Gastrocnemius medialis (tissue), 4 donors: ENCODE measurements around the gene UBFD1. TPM values are rescaled to one million over a fixed set of nuclear protein-coding genes. Genes with fewer than 3 reads are reported as not detected.

Experiments
- ATAC-seq, 2 donors: fragments of 150-250 bp; one replicate each; pipeline ENCODE4 v1.9.1; 2016
- DNase-seq, 2 donors: peaks; one replicate each; pipeline ENCODE4 v3.0.0-alpha.2; 2019
- H3K27ac ChIP-seq, 4 donors: fragments of 200-600 bp; sonication (generic); 1 replicate in 1 of 4; 2 replicates in 3 of 4; pipeline ENCODE4 v1.5.1; 2016 to 2018; ENCODE audit warnings: mild to moderate bottlenecking in 2 of 4, moderate library complexity in 1 of 4
- H3K27me3 ChIP-seq, 3 donors: fragments of 200-600 bp; sonication (generic) in 2 of 3; 1 replicate in 1 of 3; 2 replicates in 2 of 3; pipeline versions ENCODE4 v1.5.1 to v1.6.0; 2016 to 2019; ENCODE audit warnings: mild to moderate bottlenecking in 1 of 3, moderate library complexity in 1 of 3
- H3K36me3 ChIP-seq, 2 donors: fragments of 200-600 bp; sonication (generic) in 1 of 2; one replicate each; pipeline ENCODE4 v1.5.1; 2017 to 2018
- H3K4me1 ChIP-seq, 2 donors: fragments of 200-600 bp; sonication (generic) in 1 of 2; one replicate each; pipeline ENCODE4 v1.5.1; 2016 to 2017; ENCODE audit warnings: mild to moderate bottlenecking in 2 of 2
- H3K4me3 ChIP-seq, 4 donors: fragments of 200-600 bp; sonication (generic) in 3 of 4; 1 replicate in 1 of 4; 2 replicates in 3 of 4; pipeline ENCODE4 v1.5.1; 2016 to 2019; ENCODE audit warnings: mild to moderate bottlenecking in 2 of 4
- H3K9me3 ChIP-seq, 3 donors: fragments of 200-600 bp; sonication (generic) in 2 of 3; 1 replicate in 1 of 3; 2 replicates in 2 of 3; pipeline ENCODE4 v1.5.1; 2016 to 2019
- CTCF ChIP-seq, 5 experiments: fragments of 450-650 bp in 3 of 5; fragments of 200-600 bp in 2 of 5; sonication (generic) in 2 of 5; IDR thresholded peaks in 4 of 5; conservative IDR thresholded peaks in 1 of 5; 1 replicate in 4 of 5; 2 replicates in 1 of 5; pipeline ENCODE4 v1.5.1; 2016 to 2019; ENCODE audit warnings: antibody characterized with exemption in 5 of 5, mild to moderate bottlenecking in 3 of 5, moderate library complexity in 3 of 5
- POLR2A ChIP-seq, 2 donors: fragments of 450-650 bp; IDR thresholded peaks; one replicate each; pipeline ENCODE4 v1.6.1; 2017; ENCODE audit warnings: antibody characterized with exemption in 2 of 2, mild to moderate bottlenecking in 2 of 2, moderate library complexity in 2 of 2
- in situ Hi-C, 4 donors: fragments of 200-750 bp; cut with MboI; loops; one replicate each; pipeline versions ENCODE4 v1.15.0 to v1.8.0; 2017; ENCODE audit warnings: low sequenced_read_pairs in 4 of 4
- intact Hi-C: fragments of 100-400 bp; cut with DNase I; formaldehyde crosslinking; loops from one replicate; pipeline ENCODE4 v1.15.1; 2023; ENCODE audit warnings: low total_unique reads
- total RNA-seq, 4 donors: library from RNA; depleted of rRNA; stranded (reverse); fragments of >200 nt; gene quantifications; one replicate each; pipeline versions ENCODE4 v1.1.0 to v1.2.3, GENCODE V29; 2016

Gene UBFD1
- total RNA-seq, 4 donors from 2014 or later = 133 to 367 (median 317) TPM

- no peaks in the 10 kb centered on the region for H3K4me1 ChIP-seq
- intact Hi-C loops = no loop called here
- peak in 1 of 2 donors; percentile 50 for ATAC-seq
These were observed 26.9 kb downstream of the UBFD1 start for GRCh38 chr16:23584186-23585076.

GRCh38 chr16:23587726-23588125 is 30.2 kb downstream of the UBFD1 start:
- Histone ChIP-seq H3K4me3 (no peak overlapping the region), H3K9me3 (no peaks in the 10 kb centered on the region), H3K4me1 (peaks cover under 1 to 9% of the 10 kb centered on the region in 2 donors), H3K27ac (peak overlapping the region in 3 of 4 donors; percentile 5 to 58 (median 19)), H3K27me3 (no peaks in the 10 kb centered on the region), H3K36me3 (peaks cover 0 to 67% of the 10 kb centered on the region in 2 donors)
- no peak for ATAC-seq
- in situ Hi-C loops = no loop called here
- intact Hi-C loops = no loop called here
- DNase-seq = no peak
- TF ChIP-seq POLR2A (IDR thresholded peaks at IDR 0.05) = no peak
- TF ChIP-seq CTCF (IDR thresholded peaks at IDR 0.05 in 4 of 5, conservative IDR thresholded peaks at IDR 0.05 in 1 of 5) = no peak

More at GRCh38 chr16:23584186-23585076, 26.9 kb downstream of the UBFD1 start:
- Histone ChIP-seq H3K27ac (peak overlapping the region in 1 of 4 donors; percentile 58), H3K36me3 (peaks cover 0 to 63% of the 10 kb centered on the region in 2 donors), H3K9me3 (no peaks in the 10 kb centered on the region), H3K4me3 (no peak overlapping the region), H3K27me3 (no peaks in the 10 kb centered on the region)
- DNase-seq = no peak
- no peak for TF ChIP-seq CTCF (IDR thresholded peaks at IDR 0.05 in 4 of 5, conservative IDR thresholded peaks at IDR 0.05 in 1 of 5)
- TF ChIP-seq POLR2A (IDR thresholded peaks at IDR 0.05) = no peak
- in situ Hi-C loops = no loop called here

- TF ChIP-seq POLR2A (IDR thresholded peaks at IDR 0.05) (no peak), CTCF (IDR thresholded peaks at IDR 0.05 in 4 of 5, conservative IDR thresholded peaks at IDR 0.05 in 1 of 5) (no peak)
- intact Hi-C loops = loop anchor here (10.0 kb wide), 1 partner anchor 1385 kb away; the partner anchor contains the start of gene EEF2K
- Histone ChIP-seq H3K27ac (peak overlapping the region in 1 of 4 donors; percentile 58), H3K36me3 (peaks cover 0 to 62% of the 10 kb centered on the region in 2 donors), H3K4me1 (peaks cover 20 to 32% of the 10 kb centered on the region in 2 donors), H3K9me3 (no peaks in the 10 kb centered on the region), H3K27me3 (no peaks in the 10 kb centered on the region), H3K4me3 (no peak overlapping the region)
- in situ Hi-C loops = loop anchor here in 1 of 4 donors (5.0 kb wide), 1 partner anchor 33 kb away; the partner anchor contains the start of genes EARS2 and UBFD1
- DNase-seq = no peak
- ATAC-seq = no peak
These were observed 32.7 kb downstream of the UBFD1 start for GRCh38 chr16:23590181-23590580.

GRCh38 chr16:23594186-23594585 is 36.7 kb downstream of the UBFD1 start:
- in situ Hi-C loops = loop anchor here in 1 of 4 donors (5.0 kb wide), 1 partner anchor 37 kb away; the partner anchor contains the start of genes EARS2 and UBFD1
- peak overlapping the region; percentile 94 to 99 (median 96) for H3K27ac ChIP-seq
- intact Hi-C loops = loop anchor here (10.0 kb wide), 1 partner anchor 1389 kb away; the partner anchor contains the start of gene EEF2K
- peak in 1 of 2 donors; percentile 63 for DNase-seq
- H3K9me3 ChIP-seq = no peaks in the 10 kb centered on the region
- peaks cover 26 to 35% of the 10 kb centered on the region in 2 donors for H3K4me1 ChIP-seq
- peaks cover 0 to 39% of the 10 kb centered on the region in 2 donors for H3K36me3 ChIP-seq
- ATAC-seq = peak; percentile 10 to 22
- H3K27me3 ChIP-seq = no peaks in the 10 kb centered on the region
- TF ChIP-seq CTCF (IDR thresholded peaks at IDR 0.05 in 4 of 5, conservative IDR thresholded peaks at IDR 0.05 in 1 of 5) (no peak), POLR2A (IDR thresholded peaks at IDR 0.05) (no peak)
- peak overlapping the region in 1 of 4 donors; percentile 95 for H3K4me3 ChIP-seq
